HepG2 (cell line): ENCODE measurements around the gene NDUFV1. TPM values are rescaled to one million over a fixed set of nuclear protein-coding genes. Genes with fewer than 3 reads are reported as not detected.
A peak's percentile ranks its signal among the peaks of the same experiment; 100 is the strongest.

ENCODE experiments used
- ATF1 ChIP-seq: IDR thresholded peaks from 2 replicates; pipeline ENCODE4 v1.6.1; 2016; ENCODE audit warnings: mild to moderate bottlenecking, control low read depth
- BRD4 ChIP-seq: sonication (generic); formaldehyde crosslinking; IDR thresholded peaks from 2 replicates; pipeline ENCODE4 v1.4.0; 2020; ENCODE audit warnings: missing genetic modification reagents
- CENPX ChIP-seq: sonication (generic); formaldehyde crosslinking; IDR thresholded peaks from 2 replicates; pipeline ENCODE4 v1.9.0; 2021; ENCODE audit warnings: mild to moderate bottlenecking, missing genetic modification reagents, moderate library complexity
- FIP1L1 ChIP-seq: fragments of 200-400 bp; formaldehyde crosslinking; IDR thresholded peaks from 2 replicates; pipeline ENCODE4 v1.6.1; 2018; ENCODE audit warnings: low read depth, mild to moderate bottlenecking, low read length, moderate library complexity, borderline replicate concordance; ENCODE audit not compliant: insufficient read depth
- FOXA1 ChIP-seq, 2 experiments: fragments of 450-650 bp in 1 of 2; sonication (generic) in 1 of 2; formaldehyde crosslinking in 1 of 2; IDR thresholded peaks; 2 replicates each; pipeline versions ENCODE4 v1.4.0 to v1.6.1; 2016 to 2020; ENCODE audit warnings: missing genetic modification reagents in 1 of 2
- FOXA3 ChIP-seq: IDR thresholded peaks from 2 replicates; pipeline ENCODE4 v1.6.1; 2016; ENCODE audit warnings: missing genetic modification reagents, missing compliant biosample characterization
- FOXC1 ChIP-seq: sonication (generic); formaldehyde crosslinking; IDR thresholded peaks from 2 replicates; pipeline ENCODE4 v1.8.0; 2022; ENCODE audit warnings: mild to moderate bottlenecking, missing genetic modification reagents, borderline replicate concordance
- GFI1 ChIP-seq: sonication (generic); formaldehyde crosslinking; IDR thresholded peaks from 2 replicates; pipeline ENCODE4 v1.5.0; 2020; ENCODE audit warnings: missing genetic modification reagents, mild to moderate bottlenecking, borderline replicate concordance
- KDM6A ChIP-seq: IDR thresholded peaks from 2 replicates; pipeline ENCODE4 v1.6.1; 2016; ENCODE audit warnings: low read depth
- KLF12 ChIP-seq: sonication (generic); formaldehyde crosslinking; IDR thresholded peaks from 2 replicates; pipeline ENCODE4 v1.4.0; 2020; ENCODE audit warnings: missing genetic modification reagents, borderline replicate concordance
- MAFK ChIP-seq, 2 experiments: IDR thresholded peaks in 1 of 2; conservative IDR thresholded peaks in 1 of 2; 2 replicates each; pipeline ENCODE4 v1.6.1; 2011; ENCODE audit warnings: improper control_type of control experiment in 2 of 2, low read length in 2 of 2
- MXD3 ChIP-seq: IDR thresholded peaks from 2 replicates; pipeline ENCODE4 v1.6.1; 2016; ENCODE audit warnings: mild to moderate bottlenecking, missing biosample characterization, missing genetic modification reagents
- REPIN1 ChIP-seq: sonication (generic); formaldehyde crosslinking; IDR thresholded peaks from 2 replicates; pipeline ENCODE4 v1.8.0; 2022; ENCODE audit warnings: missing genetic modification reagents, low read depth, mild to moderate bottlenecking, borderline replicate concordance
- SATB2 ChIP-seq: sonication (generic); formaldehyde crosslinking; IDR thresholded peaks from 2 replicates; pipeline ENCODE4 v1.5.0; 2020; ENCODE audit warnings: missing genetic modification reagents
- THYN1 ChIP-seq: sonication (generic); formaldehyde crosslinking; IDR thresholded peaks from 2 replicates; pipeline ENCODE4 v1.8.1; 2023; ENCODE audit warnings: low read depth, mild to moderate bottlenecking, moderate library complexity, missing genetic modification reagents, borderline replicate concordance
- ZBTB37 ChIP-seq: sonication (generic); formaldehyde crosslinking; IDR thresholded peaks from 2 replicates; pipeline ENCODE4 v1.4.0; 2020; ENCODE audit warnings: mild to moderate bottlenecking, missing genetic modification reagents
- ZFAT ChIP-seq: sonication (generic); formaldehyde crosslinking; conservative IDR thresholded peaks from 2 replicates; pipeline ENCODE4 v1.8.1; 2023; ENCODE audit warnings: missing genetic modification reagents, inconsistent platforms
- ZFP36L2 ChIP-seq: sonication (generic); formaldehyde crosslinking; IDR thresholded peaks from 2 replicates; pipeline ENCODE4 v1.4.0; 2020; ENCODE audit warnings: missing genetic modification reagents
- ZFP91 ChIP-seq: sonication (generic); formaldehyde crosslinking; IDR thresholded peaks from 2 replicates; pipeline ENCODE4 v1.9.0; 2022; ENCODE audit warnings: missing genetic modification reagents, mild to moderate bottlenecking, borderline replicate concordance
- ZMAT3 ChIP-seq: sonication (generic); formaldehyde crosslinking; conservative IDR thresholded peaks from 2 replicates; pipeline ENCODE4 v1.7.0; 2021; ENCODE audit warnings: missing genetic modification reagents
- ZNF282 ChIP-seq: fragments of 450-650 bp; IDR thresholded peaks from 2 replicates; pipeline ENCODE4 v1.6.1; 2018; ENCODE audit not compliant: partially characterized antibody
- ZNF292 ChIP-seq: sonication (generic); formaldehyde crosslinking; IDR thresholded peaks from 2 replicates; pipeline ENCODE4 v1.8.1; 2022; ENCODE audit warnings: mild to moderate bottlenecking, low read depth, missing genetic modification reagents, borderline replicate concordance
- ZNF430 ChIP-seq: sonication (generic); formaldehyde crosslinking; IDR thresholded peaks from 2 replicates; pipeline ENCODE4 v1.9.0; 2021; ENCODE audit warnings: mild to moderate bottlenecking, missing genetic modification reagents
- ZNF446 ChIP-seq: sonication (generic); formaldehyde crosslinking; IDR thresholded peaks from 2 replicates; pipeline ENCODE4 v1.5.0; 2020; ENCODE audit warnings: mild to moderate bottlenecking, missing genetic modification reagents
- ZNF496 ChIP-seq: sonication (generic); formaldehyde crosslinking; IDR thresholded peaks from 2 replicates; pipeline ENCODE4 v1.8.1; 2023; ENCODE audit warnings: mild to moderate bottlenecking, moderate library complexity, missing genetic modification reagents; ENCODE audit not compliant: insufficient replicate concordance
- ZNF549 ChIP-seq: sonication (generic); formaldehyde crosslinking; IDR thresholded peaks from 2 replicates; pipeline ENCODE4 v1.5.0; 2020; ENCODE audit warnings: missing genetic modification reagents
- ZNF761 ChIP-seq: sonication (generic); formaldehyde crosslinking; conservative IDR thresholded peaks from 2 replicates; pipeline ENCODE4 v1.4.0; 2020; ENCODE audit warnings: mild to moderate bottlenecking, missing genetic modification reagents
- ZNF772 ChIP-seq: sonication (generic); formaldehyde crosslinking; IDR thresholded peaks from 2 replicates; pipeline ENCODE4 v1.5.0; 2020; ENCODE audit warnings: mild to moderate bottlenecking, missing genetic modification reagents
- polyA plus RNA-seq, 8 experiments: library from polyadenylated mRNA; depleted of rRNA in 3 of 8; stranded (reverse) in 7 of 8; unstranded in 1 of 8; fragments of >200 nt; fragmentation: Illumina TruSeq in 4 of 8; extraction: Trizol in 4 of 8; gene quantifications; 2 replicates each; pipeline versions ENCODE4 v1.2.1 to v1.2.3, GENCODE V29; 2011 to 2016; ENCODE audit warnings: low read depth in 4 of 8, missing spikeins in 1 of 8, mixed read lengths in 1 of 8; ENCODE audit not compliant: insufficient read depth in 1 of 8
- total RNA-seq, 5 experiments: library from RNA; depleted of rRNA; stranded (reverse); fragments of >200 nt; fragmentation: Illumina TruSeq; extraction: Trizol; gene quantifications; 2 replicates each; pipeline ENCODE4 v1.2.3, GENCODE V29; 2016; ENCODE audit warnings: low read depth in 1 of 5

The NDUFV1 gene
- total and polyA plus RNA-seq, 2 of the 13 experiments (the other 11 are each of a cell fraction or from before 2014, with no cell fraction given) = 88.9 to 137 TPM

- TF ChIP-seq ZNF282 = no peak
- TF ChIP-seq ATF1 = no peak
- TF ChIP-seq ZNF430 (CRISPR knock-in tag) = peak; percentile 85; the same call in 1 of the 2 replicates
- peak; percentile 81; the same call in 1 of the 2 replicates for TF ChIP-seq REPIN1 (CRISPR knock-in tag)
- TF ChIP-seq FIP1L1 = no peak
- TF ChIP-seq ZNF549 (CRISPR knock-in tag) = no peak
- no peak for TF ChIP-seq CENPX (CRISPR knock-in tag)
- TF ChIP-seq BRD4 (CRISPR knock-in tag) = no peak
- no peak for TF ChIP-seq MXD3 (CRISPR knock-in tag)
- TF ChIP-seq FOXA3 (CRISPR knock-in tag) = no peak
- no peak for TF ChIP-seq ZNF496 (CRISPR knock-in tag)
- TF ChIP-seq GFI1 (CRISPR knock-in tag) = no peak; the same call in 1 of the 2 replicates
- no peak for TF ChIP-seq THYN1
- no peak for TF ChIP-seq ZBTB37 (CRISPR knock-in tag)
- TF ChIP-seq ZNF772 (CRISPR knock-in tag) = peak; percentile 34; the same call in 1 of the 2 replicates
- no peak; the same call in 1 of the 2 replicates for TF ChIP-seq FOXC1 (CRISPR knock-in tag)
- TF ChIP-seq KLF12 (CRISPR knock-in tag) = no peak
- TF ChIP-seq ZFAT (CRISPR knock-in tag) = no peak
- TF ChIP-seq ZNF292 (CRISPR knock-in tag) = peak; percentile 80
- TF ChIP-seq ZNF761 (CRISPR knock-in tag) = 0 out of 2 replicates have a peak, but pooled peaks have one; percentile 6
- TF ChIP-seq FOXA1 (IDR thresholded peaks at IDR 0.05) = no peak
- 0 out of 2 replicates have a peak, but pooled peaks have one; percentile 10 for TF ChIP-seq FOXA1 (CRISPR knock-in tag; IDR thresholded peaks at IDR 0.05)
- no peak for TF ChIP-seq ZFP36L2
- no peak for TF ChIP-seq MAFK (conservative IDR thresholded peaks at IDR 0.05 in 1 of 2, IDR thresholded peaks at IDR 0.05 in 1 of 2; ENCODE audit: low read length in 2 of 2)
- TF ChIP-seq SATB2 (CRISPR knock-in tag) = no peak
- TF ChIP-seq ZFP91 = peak; percentile 66; the same call in 1 of the 2 replicates
- TF ChIP-seq ZNF446 (CRISPR knock-in tag) = no peak
- peak; percentile 45 for TF ChIP-seq KDM6A (CRISPR knock-in tag)
- TF ChIP-seq ZMAT3 (CRISPR knock-in tag) = 0 out of 2 replicates have a peak, but pooled peaks have one; percentile 41
Measured at GRCh38 chr11:67632175-67632981, 25.6 kb downstream of the NDUFV1 start (continued).
